GM03348 (cell line): ENCODE data around the gene MFSD8.
"Not testable (repeated sequence)": the region's sequence is repeated elsewhere in the genome, so short reads cannot be mapped to it uniquely, and the experiment has no call there.

Source experiments
- DNase-seq: peaks from one replicate; pipeline ENCODE4 v3.0.0; 2012; ENCODE audit warnings: low spot score

MFSD8 gene

GRCh38 chr4:127936974-127937373 is 28.0 kb downstream of the MFSD8 start:
- peak; percentile 52 for DNase-seq

GRCh38 chr4:127931836-127932235 is 33.1 kb downstream of the MFSD8 start:
- DNase-seq, result not testable (repeated sequence)

GRCh38 chr4:127930175-127930574 is 34.8 kb downstream of the MFSD8 start:
- DNase-seq, result no peak

GRCh38 chr4:127925720-127926119 is 39.3 kb downstream of the MFSD8 start:
- DNase-seq, result not testable (repeated sequence)

- DNase-seq, result no peak
Observed at GRCh38 chr4:127922226-127922625, 42.7 kb downstream of the MFSD8 start.

- no peak for DNase-seq
Observed at GRCh38 chr4:127920521-127920920, 44.5 kb downstream of the MFSD8 start.

GRCh38 chr4:127917151-127917550 is 47.8 kb downstream of the MFSD8 start:
- DNase-seq, result no peak

GRCh38 chr4:127916512-127916911 is 48.5 kb downstream of the MFSD8 start:
- DNase-seq, result no peak

- DNase-seq, result no peak
Observed at GRCh38 chr4:127905029-127905428, 59.9 kb downstream of the MFSD8 start.

- not testable (repeated sequence) for DNase-seq
Observed at GRCh38 chr4:127899682-127900081, 65.3 kb downstream of the MFSD8 start.

- DNase-seq, result no peak
Observed at GRCh38 chr4:127896528-127896927, 68.4 kb downstream of the MFSD8 start.

GRCh38 chr4:127896069-127896468 is 68.9 kb downstream of the MFSD8 start:
- no peak for DNase-seq

- no peak for DNase-seq
Observed at GRCh38 chr4:127889903-127890302, 75.1 kb downstream of the MFSD8 start.

GRCh38 chr4:127888559-127888958 is 76.4 kb downstream of the MFSD8 start:
- DNase-seq, result no peak

- DNase-seq, result no peak
Observed at GRCh38 chr4:127881563-127881864, 83.5 kb downstream of the MFSD8 start.

- DNase-seq, result peak; percentile 99
Observed at GRCh38 chr4:127880763-127881562, 84.0 kb downstream of the MFSD8 start, which contains the start of gene PLK4. PLK4 (plus strand) TSS chr4:127880893; CDS start chr4:127881135, 242 bp downstream.

- DNase-seq, result peak; percentile 7
Observed at GRCh38 chr4:127875791-127876190, 89.2 kb downstream of the MFSD8 start.

GRCh38 chr4:127870688-127871087 is 94.3 kb downstream of the MFSD8 start:
- DNase-seq, result peak; percentile 66

- no peak for DNase-seq
Observed at GRCh38 chr4:127870281-127870680, 94.7 kb downstream of the MFSD8 start.

- no peak for DNase-seq
Observed at GRCh38 chr4:127868196-127868595, 96.8 kb downstream of the MFSD8 start.
